Vagina (tissue), 2 donors: ENCODE measurements around the gene S100A8. TPM values are rescaled to one million over a fixed set of nuclear protein-coding genes. Genes with fewer than 3 reads are reported as not detected.

ENCODE experiments used
- DNase-seq, 2 donors: peaks; one replicate each; pipeline ENCODE4 v3.0.0-alpha.2; 2017; ENCODE audit errors: extremely low spot score in 2 of 2
- H3K27ac ChIP-seq: fragments of 200-600 bp; sonication (generic); one replicate; pipeline ENCODE4 v1.5.1; 2019
- H3K27me3 ChIP-seq: fragments of 200-600 bp; sonication (generic); one replicate; pipeline ENCODE4 v1.5.1; 2019
- H3K36me3 ChIP-seq, 2 donors: fragments of 200-600 bp; sonication (generic); one replicate each; pipeline ENCODE4 v1.5.1; 2017 to 2019
- H3K4me1 ChIP-seq: fragments of 200-600 bp; sonication (generic); one replicate; pipeline ENCODE4 v1.5.1; 2019
- H3K4me3 ChIP-seq, 2 donors: fragments of 200-600 bp; sonication (generic); 1 replicate in 1 of 2; 2 replicates in 1 of 2; pipeline ENCODE4 v1.5.1; 2016 to 2019
- H3K9me3 ChIP-seq: fragments of 200-600 bp; sonication (generic); one replicate; pipeline ENCODE4 v1.5.1; 2019
- POLR2A ChIP-seq, 2 donors: fragments of 450-650 bp; IDR thresholded peaks; one replicate each; pipeline ENCODE4 v1.6.1; 2017; ENCODE audit warnings: antibody characterized with exemption in 2 of 2, mild to moderate bottlenecking in 2 of 2, moderate library complexity in 2 of 2
- POLR2AphosphoS5 ChIP-seq, 2 donors: sonication (generic); formaldehyde crosslinking; IDR thresholded peaks; one replicate each; pipeline ENCODE4 v1.9.0; 2017; ENCODE audit warnings: antibody characterized with exemption in 2 of 2, mild to moderate bottlenecking in 2 of 2, low read depth in 1 of 2; ENCODE audit not compliant: insufficient read depth in 1 of 2
- intact Hi-C: fragments of 100-400 bp; cut with DNase I; formaldehyde crosslinking; loops from one replicate; pipeline ENCODE4 v1.15.1; 2023
- total RNA-seq: library from RNA; depleted of rRNA; stranded (reverse); fragments of >200 nt; gene quantifications from one replicate; pipeline ENCODE4 v1.2.3, GENCODE V29; 2016
- TF ChIP-seq, protein P1 (sequence below), 3 experiments: fragments of 450-650 bp in 2 of 3; fragments of 200-600 bp in 1 of 3; sonication (generic) in 1 of 3; IDR thresholded peaks; one replicate each; pipeline ENCODE4 v1.5.1; 2017 to 2019; ENCODE audit warnings: antibody characterized with exemption in 3 of 3, mild to moderate bottlenecking in 2 of 3, moderate library complexity in 2 of 3

S100A8 gene
- total RNA-seq: 1,155 TPM

GRCh38 chr1:153390938-153391710 is at the start of gene S100A8:
S100A8 (minus strand) TSS chr1:153391073; CDS start chr1:153390535, 538 bp downstream.
- Histone ChIP-seq H3K4me3 (peak within 1 kb of the TSS in 1 of 2 donors; percentile 23), H3K27ac (peak within 1 kb of the TSS; percentile 37), H3K36me3 (no peaks in the 10 kb centered on the region), H3K4me1 (no peaks in the 10 kb centered on the region), H3K9me3 (no peaks in the 10 kb centered on the region), H3K27me3 (no peaks in the 10 kb centered on the region)
- TF ChIP-seq POLR2AphosphoS5 (IDR thresholded peaks at IDR 0.05; ENCODE audit: insufficient read depth in 1 of 2, low read depth in 1 of 2) (peak in 1 of 2 donors; percentile 16), POLR2A (IDR thresholded peaks at IDR 0.05) (no peak)
- intact Hi-C loops: no loop called here
- peak; percentile 84 to 86 for DNase-seq

- H3K36me3 ChIP-seq: no peaks in the 10 kb centered on the region
- peak; percentile 49 to 64 for DNase-seq
- intact Hi-C loops: no loop called here
- H3K27me3 ChIP-seq: no peaks in the 10 kb centered on the region
- TF ChIP-seq, protein P1, sequence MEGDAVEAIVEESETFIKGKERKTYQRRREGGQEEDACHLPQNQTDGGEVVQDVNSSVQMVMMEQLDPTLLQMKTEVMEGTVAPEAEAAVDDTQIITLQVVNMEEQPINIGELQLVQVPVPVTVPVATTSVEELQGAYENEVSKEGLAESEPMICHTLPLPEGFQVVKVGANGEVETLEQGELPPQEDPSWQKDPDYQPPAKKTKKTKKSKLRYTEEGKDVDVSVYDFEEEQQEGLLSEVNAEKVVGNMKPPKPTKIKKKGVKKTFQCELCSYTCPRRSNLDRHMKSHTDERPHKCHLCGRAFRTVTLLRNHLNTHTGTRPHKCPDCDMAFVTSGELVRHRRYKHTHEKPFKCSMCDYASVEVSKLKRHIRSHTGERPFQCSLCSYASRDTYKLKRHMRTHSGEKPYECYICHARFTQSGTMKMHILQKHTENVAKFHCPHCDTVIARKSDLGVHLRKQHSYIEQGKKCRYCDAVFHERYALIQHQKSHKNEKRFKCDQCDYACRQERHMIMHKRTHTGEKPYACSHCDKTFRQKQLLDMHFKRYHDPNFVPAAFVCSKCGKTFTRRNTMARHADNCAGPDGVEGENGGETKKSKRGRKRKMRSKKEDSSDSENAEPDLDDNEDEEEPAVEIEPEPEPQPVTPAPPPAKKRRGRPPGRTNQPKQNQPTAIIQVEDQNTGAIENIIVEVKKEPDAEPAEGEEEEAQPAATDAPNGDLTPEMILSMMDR (IDR thresholded peaks at IDR 0.05): no peak
- TF ChIP-seq POLR2A (IDR thresholded peaks at IDR 0.05) (no peak), POLR2AphosphoS5 (IDR thresholded peaks at IDR 0.05; ENCODE audit: insufficient read depth in 1 of 2, low read depth in 1 of 2) (no peak)
- H3K27ac ChIP-seq: no peak overlapping the region
- no peak overlapping the region for H3K4me3 ChIP-seq
- H3K9me3 ChIP-seq: no peaks in the 10 kb centered on the region
- no peaks in the 10 kb centered on the region for H3K4me1 ChIP-seq
Observed at GRCh38 chr1:153439273-153439672, 48.4 kb upstream of the S100A8 start.

GRCh38 chr1:153438599-153438998 is 47.7 kb upstream of the S100A8 start:
- intact Hi-C loops: no loop called here
- H3K27ac ChIP-seq: no peak overlapping the region
- no peaks in the 10 kb centered on the region for H3K9me3 ChIP-seq
- TF ChIP-seq POLR2A (IDR thresholded peaks at IDR 0.05) (no peak), POLR2AphosphoS5 (IDR thresholded peaks at IDR 0.05; ENCODE audit: insufficient read depth in 1 of 2, low read depth in 1 of 2) (no peak)
- TF ChIP-seq, protein P1 (IDR thresholded peaks at IDR 0.05): no peak
- no peaks in the 10 kb centered on the region for H3K4me1 ChIP-seq
- no peak overlapping the region for H3K4me3 ChIP-seq
- H3K27me3 ChIP-seq: no peaks in the 10 kb centered on the region
- peak; percentile 52 to 70 for DNase-seq
- H3K36me3 ChIP-seq: no peaks in the 10 kb centered on the region

- Histone ChIP-seq H3K27me3 (no peaks in the 10 kb centered on the region), H3K4me1 (no peaks in the 10 kb centered on the region), H3K9me3 (no peaks in the 10 kb centered on the region), H3K4me3 (no peak overlapping the region), H3K36me3 (no peaks in the 10 kb centered on the region), H3K27ac (no peak overlapping the region)
- DNase-seq: peak; percentile 37 to 67
- intact Hi-C loops: no loop called here
- no peak for TF ChIP-seq POLR2A (IDR thresholded peaks at IDR 0.05)
- TF ChIP-seq, protein P1 (IDR thresholded peaks at IDR 0.05): no peak
- TF ChIP-seq POLR2AphosphoS5 (IDR thresholded peaks at IDR 0.05; ENCODE audit: insufficient read depth in 1 of 2, low read depth in 1 of 2): no peak
Observed at GRCh38 chr1:153437236-153437635, 46.4 kb upstream of the S100A8 start.

DNA sequence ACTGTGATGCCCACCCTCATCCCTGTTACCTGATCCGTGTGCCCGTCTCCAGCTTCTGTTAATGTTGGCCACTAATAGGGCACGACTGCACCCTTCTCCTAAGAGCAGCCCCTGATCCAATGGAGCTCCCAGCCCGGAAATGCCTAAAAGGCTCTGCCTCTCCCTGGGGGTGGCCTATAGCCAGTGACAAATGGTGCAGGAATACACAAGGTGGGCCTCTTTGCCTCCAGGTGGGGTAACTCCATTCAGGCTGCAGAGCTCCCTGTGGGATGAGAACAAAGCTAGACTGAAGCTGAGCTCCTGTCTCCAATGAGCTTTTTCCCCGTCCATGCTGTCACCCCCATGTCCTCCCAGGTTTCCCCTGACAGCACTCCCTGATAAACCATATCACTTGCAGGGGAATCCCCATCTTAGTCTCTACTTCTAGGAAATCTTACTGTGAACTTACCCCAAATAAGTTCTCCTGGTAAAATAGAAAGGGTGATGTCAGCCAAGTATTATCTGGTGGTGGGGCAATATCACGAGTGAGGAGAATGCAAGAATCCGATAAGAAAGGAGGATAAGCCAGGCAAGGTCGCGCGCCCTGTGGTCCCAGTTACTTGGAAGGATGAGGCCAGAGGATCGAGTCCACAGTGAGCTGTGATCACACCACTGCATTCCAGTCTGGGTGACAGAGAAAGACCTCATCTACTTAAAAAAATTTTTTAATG is 44.0 kb upstream of the S100A8 start:
- Histone ChIP-seq H3K27me3 (no peaks in the 10 kb centered on the region), H3K36me3 (no peaks in the 10 kb centered on the region), H3K4me1 (no peaks in the 10 kb centered on the region), H3K9me3 (no peaks in the 10 kb centered on the region), H3K27ac (no peak overlapping the region), H3K4me3 (no peak overlapping the region)
- intact Hi-C loops: no loop called here
- TF ChIP-seq POLR2AphosphoS5 (IDR thresholded peaks at IDR 0.05; ENCODE audit: insufficient read depth in 1 of 2, low read depth in 1 of 2) (no peak), POLR2A (IDR thresholded peaks at IDR 0.05) (no peak)
- TF ChIP-seq, protein P1 (IDR thresholded peaks at IDR 0.05): no peak
- DNase-seq: peak; percentile 52 to 77
